ENCODE results near the gene C22orf15. TPM values are rescaled to one million over a fixed set of nuclear protein-coding genes. Genes with fewer than 3 reads are reported as not detected.

Gene C22orf15
- total RNA-seq, 1 donor from 2014 or later = not detected

- DNase-seq (ENCODE audit: extremely low spot score in 2 of 2) = no peak
- intact Hi-C loops (cut with DNase I) = no loop called here
- H3K9me3 ChIP-seq = no peaks in the 10 kb centered on the region
- H3K36me3 ChIP-seq = no peaks in the 10 kb centered on the region
- H3K27me3 ChIP-seq = no peaks in the 10 kb centered on the region
- peak within 1 kb of the TSS; percentile 90 for H3K27ac ChIP-seq
- H3K4me1 ChIP-seq = peaks cover 19% of the 10 kb centered on the region
- peak within 1 kb of the TSS; percentile 60 to 84 for H3K4me3 ChIP-seq
- no peak for TF ChIP-seq CTCF (IDR thresholded peaks at IDR 0.05)
- TF ChIP-seq POLR2A (IDR thresholded peaks at IDR 0.05) = peak in 1 of 2 donors; percentile 18
- peak in 1 of 2 donors; percentile 70 for TF ChIP-seq POLR2AphosphoS5 (IDR thresholded peaks at IDR 0.05; ENCODE audit: insufficient read depth in 1 of 2, low read depth in 1 of 2)
Observed at GRCh38 chr22:23750714-23751440, 11.9 kb upstream of the C22orf15 start, which contains the start of gene ZNF70. Gene ZNF70 (minus strand): TSS chr22:23751112. CDS start chr22:23745140, 5,972 bp downstream.

GRCh38 chr22:23751441-23751996, 11.3 kb upstream of the C22orf15 start:
- Histone ChIP-seq H3K4me3 (peak overlapping the region; percentile 60 to 84), H3K9me3 (no peaks in the 10 kb centered on the region), H3K27me3 (no peaks in the 10 kb centered on the region), H3K27ac (peak overlapping the region; percentile 90), H3K4me1 (peaks cover 19% of the 10 kb centered on the region), H3K36me3 (no peaks in the 10 kb centered on the region)
- no peak for DNase-seq (ENCODE audit: extremely low spot score in 2 of 2)
- no peak for TF ChIP-seq POLR2A (IDR thresholded peaks at IDR 0.05)
- TF ChIP-seq POLR2AphosphoS5 (IDR thresholded peaks at IDR 0.05; ENCODE audit: insufficient read depth in 1 of 2, low read depth in 1 of 2) = peak in 1 of 2 donors; percentile 31
- intact Hi-C loops (cut with DNase I) = no loop called here

GRCh38 chr22:23752090-23752691, 10.6 kb upstream of the C22orf15 start:
- H3K27me3 ChIP-seq = no peaks in the 10 kb centered on the region
- no peaks in the 10 kb centered on the region for H3K36me3 ChIP-seq
- peaks cover 19% of the 10 kb centered on the region for H3K4me1 ChIP-seq
- H3K27ac ChIP-seq = no peak overlapping the region
- no peaks in the 10 kb centered on the region for H3K9me3 ChIP-seq
- intact Hi-C loops (cut with DNase I) = no loop called here
- H3K4me3 ChIP-seq = no peak overlapping the region
- TF ChIP-seq CTCF (IDR thresholded peaks at IDR 0.05) = no peak
- no peak for TF ChIP-seq POLR2AphosphoS5 (IDR thresholded peaks at IDR 0.05; ENCODE audit: insufficient read depth in 1 of 2, low read depth in 1 of 2)
- no peak for TF ChIP-seq POLR2A (IDR thresholded peaks at IDR 0.05)
- DNase-seq (ENCODE audit: extremely low spot score in 2 of 2) = no peak

GRCh38 chr22:23752750-23753149, 10.0 kb upstream of the C22orf15 start:
- TF ChIP-seq POLR2AphosphoS5 (IDR thresholded peaks at IDR 0.05; ENCODE audit: insufficient read depth in 1 of 2, low read depth in 1 of 2) (no peak), CTCF (IDR thresholded peaks at IDR 0.05) (no peak)
- intact Hi-C loops (cut with DNase I) = no loop called here
- no peak overlapping the region for H3K27ac ChIP-seq
- no peak overlapping the region for H3K4me3 ChIP-seq
- no peak for DNase-seq (ENCODE audit: extremely low spot score in 2 of 2)
- H3K36me3 ChIP-seq = no peaks in the 10 kb centered on the region
- no peaks in the 10 kb centered on the region for H3K27me3 ChIP-seq
- peaks cover 19% of the 10 kb centered on the region for H3K4me1 ChIP-seq
- no peaks in the 10 kb centered on the region for H3K9me3 ChIP-seq

- H3K9me3 ChIP-seq = no peaks in the 10 kb centered on the region
- no peak for TF ChIP-seq CTCF (IDR thresholded peaks at IDR 0.05)
- no peak for TF ChIP-seq POLR2AphosphoS5 (IDR thresholded peaks at IDR 0.05; ENCODE audit: insufficient read depth in 1 of 2, low read depth in 1 of 2)
- no peak for TF ChIP-seq POLR2A (IDR thresholded peaks at IDR 0.05)
- H3K27ac ChIP-seq = no peak overlapping the region
- DNase-seq (ENCODE audit: extremely low spot score in 2 of 2) = no peak
- no peak overlapping the region for H3K4me3 ChIP-seq
- no peaks in the 10 kb centered on the region for H3K27me3 ChIP-seq
- intact Hi-C loops (cut with DNase I) = no loop called here
- H3K4me1 ChIP-seq = peaks cover 19% of the 10 kb centered on the region
- H3K36me3 ChIP-seq = no peaks in the 10 kb centered on the region
Observed at GRCh38 chr22:23753385-23753784, 9.4 kb upstream of the C22orf15 start.

All from vagina (tissue), 2 donors.